Non-pigmented ciliary epithelial cell (primary cell): Measurements from ENCODE around the gene NSUN7.

Source experiments
- DNase-seq: peaks from one replicate; pipeline ENCODE4 v3.0.0-alpha.2; 2010; ENCODE audit warnings: low read depth

The NSUN7 gene

DNA sequence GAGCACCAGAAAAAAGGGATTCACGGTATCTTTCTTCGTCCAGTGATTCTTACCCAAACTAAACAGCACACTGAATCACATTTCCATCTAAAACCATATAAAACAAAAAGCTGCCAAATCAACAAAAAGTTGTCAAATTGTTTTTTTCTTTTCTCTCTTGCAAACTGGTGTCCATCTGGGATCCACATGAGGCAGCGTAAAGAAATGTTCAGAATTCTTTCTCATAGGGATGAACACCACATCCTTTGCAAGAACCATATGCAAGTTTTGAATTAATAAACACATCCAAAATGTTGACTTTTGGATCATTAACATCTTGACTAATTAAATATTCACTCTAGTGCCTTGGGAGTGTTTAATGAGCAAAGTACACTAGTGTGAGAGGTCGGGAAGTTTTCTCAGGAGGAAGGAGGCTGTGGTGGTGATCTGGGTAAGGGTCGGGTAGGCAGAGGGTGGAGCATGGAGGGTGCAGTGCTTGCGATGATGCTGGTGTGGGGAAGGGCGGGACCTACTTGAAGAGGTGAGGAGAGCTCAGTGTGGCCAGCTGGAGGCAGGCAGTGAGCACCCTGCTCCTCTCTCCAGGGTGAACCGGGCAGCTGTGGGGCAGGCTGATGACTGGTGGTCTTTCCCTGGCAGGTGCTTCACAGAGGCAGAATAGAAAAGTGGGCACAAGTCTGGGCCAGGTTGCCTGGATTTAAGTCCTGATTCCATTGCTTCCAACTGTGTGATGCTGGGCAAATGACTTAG, 72.8 kb downstream of the NSUN7 start:
- no peak for DNase-seq

DNA sequence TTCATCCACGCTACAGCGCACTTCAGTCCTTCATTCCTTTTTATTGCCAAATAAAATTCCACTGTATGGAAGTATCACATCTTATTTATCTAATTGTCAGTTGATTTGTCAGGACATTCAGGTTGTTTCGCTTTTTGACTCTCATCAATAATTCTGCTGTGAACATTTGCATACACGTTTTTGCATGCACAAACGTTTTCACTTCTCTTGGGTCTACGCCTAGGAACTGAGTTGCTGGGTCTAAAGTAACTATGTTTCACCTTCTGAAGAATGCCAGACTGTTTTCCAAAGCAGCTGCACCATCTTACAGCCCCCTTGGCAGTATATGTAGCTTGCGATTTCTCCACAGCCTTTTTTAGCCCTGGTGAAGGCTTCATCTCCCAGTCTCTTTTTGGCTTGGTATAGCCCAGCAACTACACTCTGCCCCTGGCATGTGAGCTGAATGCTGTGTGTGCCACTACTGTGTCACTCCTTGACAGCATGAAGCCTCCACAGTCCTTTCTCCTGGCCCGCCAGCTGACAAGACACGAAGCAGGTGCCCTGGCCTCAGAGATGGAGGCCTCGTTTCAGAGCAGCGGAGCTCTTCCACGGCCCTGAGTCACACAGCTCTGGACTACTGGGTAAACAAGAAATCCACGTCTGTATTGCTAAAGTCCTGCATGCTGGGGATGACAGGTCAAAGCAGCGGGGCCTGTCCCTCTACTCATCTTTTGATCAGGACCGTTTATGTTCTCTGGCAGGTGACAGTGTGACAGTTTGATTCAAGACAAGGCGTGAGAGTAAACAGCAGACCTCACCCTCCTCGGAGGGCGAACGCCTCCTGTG, 75.5 kb downstream of the NSUN7 start:
- no peak for DNase-seq

DNA sequence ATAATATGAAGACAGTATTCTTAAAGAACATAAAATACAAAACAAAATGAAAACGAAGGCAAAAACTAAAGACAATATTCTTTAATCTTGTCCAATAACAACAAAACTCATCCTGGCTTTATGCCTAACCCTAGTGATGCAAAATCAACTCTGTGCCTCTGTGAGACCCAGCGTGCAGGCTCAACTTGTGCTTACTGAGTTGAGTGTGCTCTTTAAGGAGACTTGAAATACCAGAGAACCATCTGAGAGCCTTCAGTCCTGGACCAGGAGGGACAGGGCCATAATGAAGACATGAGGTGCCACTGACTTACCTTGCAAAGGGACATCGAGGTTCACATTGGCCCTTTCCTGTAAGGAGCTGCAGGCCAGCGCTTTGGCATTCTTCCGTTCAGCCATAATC, 77.1 kb downstream of the NSUN7 start:
- no peak for DNase-seq

DNA sequence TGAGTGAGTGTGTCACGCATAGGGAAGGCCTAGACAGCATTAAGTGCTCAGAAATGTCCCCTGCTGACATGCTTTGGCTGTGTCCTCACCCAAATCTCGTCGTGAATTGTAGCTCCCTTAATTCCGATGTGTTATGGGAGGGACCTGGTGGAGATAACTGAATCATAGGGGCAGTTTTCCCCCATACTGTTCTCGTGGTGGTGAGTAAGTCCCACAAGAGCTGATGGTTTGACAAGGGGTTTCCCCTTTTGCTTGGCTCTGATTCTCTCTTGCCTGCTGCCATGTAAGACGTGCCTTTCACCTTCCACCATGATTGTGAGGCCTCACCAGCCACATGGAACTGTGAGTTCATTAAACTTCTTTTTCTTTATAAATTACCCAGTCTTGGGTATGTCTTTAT, 78.0 kb downstream of the NSUN7 start:
- DNase-seq = no peak

DNA sequence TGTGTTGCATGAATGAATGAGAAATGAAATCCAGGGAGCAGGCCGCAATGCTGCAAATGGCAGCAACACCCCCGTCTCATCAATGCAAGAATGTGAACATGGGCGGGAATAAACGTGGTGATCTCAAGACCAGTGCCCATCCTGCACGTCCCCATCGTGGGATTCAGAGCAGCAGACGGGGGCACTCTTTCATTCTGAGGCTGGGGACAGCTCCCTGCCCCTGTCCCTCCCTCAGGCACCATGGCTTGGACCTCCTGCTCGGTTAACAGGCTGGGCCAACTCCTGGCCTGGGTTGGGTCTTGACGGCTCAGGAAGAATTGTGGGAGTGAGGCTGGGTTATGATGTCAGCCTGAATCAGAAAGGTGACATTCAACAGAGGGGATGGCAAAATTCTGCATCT, 78.9 kb downstream of the NSUN7 start:
- DNase-seq = no peak

DNA sequence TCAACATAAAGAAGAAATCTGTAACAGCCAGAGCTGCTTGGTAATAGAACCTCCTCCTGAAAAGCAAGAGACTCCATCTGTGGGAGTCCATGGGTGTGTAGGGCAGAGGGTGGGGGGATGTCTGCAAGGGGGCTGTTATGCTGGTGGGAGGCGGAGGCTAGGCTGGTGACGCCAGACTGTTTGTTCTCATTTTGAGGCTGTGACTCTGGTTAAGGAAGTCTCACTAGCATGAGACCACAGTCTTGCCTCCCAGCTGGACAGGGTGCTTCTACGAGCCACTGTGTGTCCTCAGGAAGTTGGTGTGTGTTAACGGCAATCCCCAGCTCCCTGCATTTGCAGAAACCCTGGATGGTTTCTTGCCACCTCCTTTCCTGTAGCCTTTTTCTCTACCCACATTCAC, 79.8 kb downstream of the NSUN7 start:
- no peak for DNase-seq

DNA sequence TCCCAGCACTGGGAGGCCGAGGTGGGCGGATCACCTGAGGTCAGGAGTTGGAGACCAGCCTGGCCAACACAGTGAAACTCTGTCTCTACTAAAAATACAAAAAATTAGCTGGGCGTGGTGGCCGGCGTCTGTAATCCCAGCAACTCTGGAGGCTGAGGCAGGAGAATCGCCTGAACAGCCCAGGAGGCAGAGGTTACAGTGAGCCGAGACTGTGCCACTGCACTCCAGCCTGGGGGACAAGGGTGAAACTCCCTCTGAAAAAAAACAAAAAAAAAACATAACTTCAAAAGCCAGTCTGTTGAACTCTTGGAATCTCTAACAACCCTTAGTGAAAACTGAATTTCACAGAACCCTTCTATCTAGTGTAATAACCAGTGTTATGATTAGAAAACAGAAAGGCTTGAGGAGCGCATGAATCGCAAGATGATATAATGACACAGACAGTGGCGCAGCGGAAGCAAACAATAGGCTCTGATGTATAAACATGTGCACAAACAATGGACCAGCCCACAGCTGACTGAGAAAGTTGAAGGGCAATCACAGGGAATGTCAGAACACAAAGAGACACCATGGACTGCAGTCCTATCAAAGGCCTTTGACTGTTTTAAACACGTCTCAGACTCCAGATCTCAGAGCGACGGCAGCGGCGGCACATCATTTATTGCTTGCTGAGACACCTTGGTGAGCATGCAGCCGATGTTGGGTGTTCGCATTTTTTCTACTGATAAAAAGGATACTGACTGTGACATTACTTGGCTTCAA, 81.6 kb downstream of the NSUN7 start:
- DNase-seq = no peak

DNA sequence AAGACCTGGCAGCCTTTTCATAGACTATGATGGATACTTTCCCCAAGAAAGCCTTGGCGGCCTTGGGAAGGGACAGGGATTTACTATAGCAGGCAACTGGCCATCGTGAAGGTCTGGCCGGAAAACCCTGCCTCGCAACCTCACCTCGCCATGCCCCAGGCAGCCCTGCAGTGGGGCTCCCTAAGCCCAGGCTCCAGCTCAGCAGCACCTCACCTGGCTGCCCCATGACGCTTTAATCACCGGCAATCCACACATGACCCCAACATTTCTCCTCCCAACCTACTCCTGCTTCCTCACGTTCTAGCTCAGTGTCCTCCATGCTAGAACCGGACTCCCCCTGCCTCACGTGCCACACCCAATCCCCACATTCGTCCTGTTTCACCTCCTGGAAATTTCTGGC, 82.4 kb downstream of the NSUN7 start:
- DNase-seq = no peak

DNA sequence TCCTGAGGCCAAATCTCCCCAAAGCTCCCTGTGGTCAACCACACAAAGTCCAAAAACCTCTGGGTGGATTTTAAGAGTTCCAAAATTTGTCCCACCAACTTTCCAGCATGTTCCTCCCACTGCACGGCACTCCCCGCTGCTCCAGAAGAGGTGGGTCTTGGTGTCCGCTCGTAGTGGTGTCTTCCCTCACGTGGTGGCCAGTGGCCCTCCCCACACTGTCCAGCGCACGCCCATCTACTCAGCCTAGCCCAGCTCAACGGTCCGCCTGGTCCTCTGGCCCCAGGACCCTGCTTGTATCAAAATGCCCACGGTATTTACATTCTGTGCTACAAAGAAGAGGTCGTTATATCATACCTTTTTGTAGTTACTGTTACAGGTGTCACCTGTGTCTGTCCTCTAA, 83.5 kb downstream of the NSUN7 start:
- DNase-seq = no peak

DNA sequence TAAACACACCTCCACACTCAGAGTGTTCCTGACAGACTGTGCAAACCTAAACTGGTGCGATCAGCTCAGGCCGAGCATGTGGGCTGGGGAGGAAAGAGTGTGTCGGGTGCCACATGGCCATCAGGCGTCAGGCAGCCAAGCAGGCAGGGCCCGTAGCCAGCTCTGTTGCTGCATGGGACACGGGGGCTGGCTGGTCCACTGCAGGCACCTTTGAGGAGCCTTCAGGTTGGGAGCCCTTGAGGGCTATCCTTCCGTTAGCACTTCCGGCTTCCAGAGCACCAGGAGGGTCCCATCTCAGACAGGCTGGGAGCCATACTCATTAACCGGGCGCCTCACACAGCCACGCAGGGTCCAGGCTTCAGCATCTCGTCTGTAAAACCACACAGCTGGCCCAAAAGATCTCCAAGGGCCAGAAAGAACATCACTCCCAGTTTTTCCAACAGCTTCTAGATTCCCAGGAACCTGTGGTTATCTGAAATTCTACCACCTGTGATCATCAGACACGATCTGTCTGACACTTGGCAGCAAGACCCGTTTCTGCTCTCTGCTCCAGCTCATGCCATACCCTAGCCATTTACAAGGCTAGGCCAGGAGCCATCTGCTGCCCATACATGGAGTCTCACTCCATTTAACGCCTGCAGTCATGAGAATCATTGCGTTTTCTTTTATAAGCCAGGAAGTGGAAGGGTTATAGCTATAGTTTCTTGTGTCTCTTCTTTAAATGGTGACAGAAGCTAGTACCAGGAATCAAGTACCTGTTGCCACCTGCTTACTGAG, 87.5 kb downstream of the NSUN7 start:
- DNase-seq = no peak

DNA sequence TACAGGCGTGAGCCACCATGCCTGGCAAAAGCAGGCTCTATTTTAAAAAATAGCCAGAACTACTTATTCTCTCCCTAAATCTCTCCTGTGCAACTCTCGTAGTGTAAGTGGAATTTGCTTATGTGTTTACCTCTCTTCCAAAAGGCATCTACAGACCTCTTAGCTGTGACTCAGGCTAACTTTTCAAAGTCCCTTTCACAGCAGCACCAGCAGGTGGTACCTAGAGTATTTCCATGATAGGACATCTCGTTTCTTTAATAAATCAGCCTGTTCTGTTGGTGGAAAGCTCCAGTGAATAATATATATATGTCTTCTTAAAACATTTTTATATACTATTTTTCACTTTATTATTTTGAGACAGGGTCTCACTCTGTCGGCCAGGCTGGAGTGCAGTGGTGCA, 89.0 kb downstream of the NSUN7 start:
- DNase-seq = no peak

DNA sequence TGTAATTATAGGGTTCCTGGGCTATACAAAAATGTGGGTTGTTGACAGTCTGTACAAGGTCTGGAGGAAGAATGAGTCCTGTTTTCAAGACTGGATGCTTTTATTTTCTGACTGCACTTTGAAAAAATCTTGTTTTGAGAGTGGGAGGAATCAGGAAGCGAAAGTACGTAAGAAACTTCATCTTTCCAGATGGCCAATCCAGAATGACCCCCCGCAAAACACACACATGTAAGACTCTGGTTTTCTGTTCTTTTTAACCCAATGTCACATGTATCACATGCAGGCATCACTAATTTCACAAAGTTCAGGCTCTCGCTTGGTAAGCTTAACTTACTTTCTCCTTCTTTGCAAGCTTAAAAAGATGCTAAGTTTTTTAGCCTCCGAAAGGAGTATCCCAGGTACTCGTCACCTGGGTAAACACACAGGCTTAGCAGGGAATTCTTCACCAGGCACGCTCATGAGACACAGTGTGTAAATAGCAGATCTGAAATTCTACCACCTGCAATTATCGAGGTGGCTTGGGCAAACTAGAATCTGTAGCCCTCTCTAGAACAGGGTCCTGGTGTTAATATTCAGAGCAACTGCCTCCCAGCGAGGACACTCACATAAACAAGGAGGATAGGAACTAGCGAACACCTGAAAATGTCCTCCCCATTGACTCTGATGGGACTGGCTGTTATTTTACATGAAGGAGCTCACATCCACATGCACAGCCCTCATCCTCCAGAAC, 90.7 kb downstream of the NSUN7 start:
- no peak for DNase-seq

DNA sequence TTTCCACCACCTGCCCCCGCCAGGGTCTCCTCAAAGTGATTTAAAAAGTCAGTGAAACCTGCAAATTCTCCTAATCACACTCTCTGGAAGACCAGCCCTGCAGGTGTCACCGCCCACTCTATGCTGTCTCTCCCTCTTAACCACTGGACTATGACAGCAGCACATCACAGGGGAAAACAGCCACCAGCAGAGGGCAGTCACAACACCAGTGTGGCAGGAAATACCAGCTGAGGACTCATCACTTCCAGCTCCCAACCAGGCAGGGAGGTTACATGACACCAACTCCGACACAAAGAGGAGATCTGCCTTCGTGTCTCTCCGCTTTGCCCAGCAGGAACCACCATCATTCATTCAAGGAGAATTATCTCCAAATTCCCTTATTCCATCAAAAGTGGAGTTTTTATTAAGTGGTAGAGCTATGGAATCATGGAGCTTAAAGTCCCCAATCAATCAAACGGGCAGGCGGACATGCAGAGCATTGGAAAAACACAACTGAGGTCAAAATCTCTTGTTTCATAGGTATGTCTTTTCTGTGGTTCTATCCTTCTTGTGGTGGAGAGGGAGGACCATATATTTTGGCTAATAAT, 91.3 kb downstream of the NSUN7 start:
- peak; percentile 85 for DNase-seq

DNA sequence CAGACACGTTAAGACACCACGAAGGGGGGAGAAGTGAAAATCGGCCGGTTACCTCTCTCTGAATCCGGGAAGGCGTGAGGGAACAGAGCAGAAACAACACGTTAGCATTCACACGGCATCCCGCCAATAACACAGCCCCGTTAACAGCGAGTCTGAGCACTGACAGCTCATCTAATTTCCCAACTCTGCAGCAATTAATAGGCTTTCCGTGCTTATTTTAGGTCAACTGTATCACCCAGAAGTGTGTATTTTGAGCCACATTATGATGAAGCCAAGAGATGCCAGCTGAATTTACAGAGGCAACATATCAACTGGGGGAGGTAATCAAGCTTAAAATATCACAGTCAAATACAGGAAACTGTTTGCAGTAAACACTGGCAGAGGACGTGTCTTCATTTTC, 92.6 kb downstream of the NSUN7 start:
- no peak for DNase-seq

DNA sequence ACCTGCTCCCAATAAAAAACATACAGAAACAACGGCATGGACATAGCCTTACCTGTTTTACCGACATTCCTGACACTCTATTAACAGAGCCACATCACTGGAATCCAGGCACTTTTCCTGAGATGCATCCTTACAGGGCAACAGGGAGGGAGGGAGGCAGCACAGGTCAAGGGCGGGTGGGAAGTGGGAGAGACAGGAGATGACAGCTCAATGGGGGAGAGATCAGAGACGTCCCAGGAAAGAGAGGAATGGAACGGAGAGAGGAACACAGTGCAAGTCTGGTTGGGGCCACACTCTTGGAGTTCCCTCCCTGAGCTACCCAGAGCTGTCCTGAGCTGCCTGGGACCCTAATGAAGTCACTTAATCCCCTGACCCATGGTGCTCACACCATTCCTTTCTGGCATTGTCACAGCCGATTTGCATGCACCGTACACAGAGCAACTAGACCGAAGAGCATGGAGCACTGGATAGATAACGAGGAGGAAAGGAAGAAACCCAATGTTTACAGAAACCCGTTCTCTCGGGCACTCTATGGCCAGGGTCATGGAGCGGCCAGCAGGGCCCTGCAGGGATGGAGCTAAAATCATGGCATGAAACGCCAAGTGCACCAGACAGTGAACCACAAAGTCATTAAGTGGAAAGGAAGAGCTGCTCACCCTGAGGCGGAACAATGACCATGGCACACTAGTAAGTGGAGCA, 93.1 kb downstream of the NSUN7 start:
- DNase-seq = no peak

DNA sequence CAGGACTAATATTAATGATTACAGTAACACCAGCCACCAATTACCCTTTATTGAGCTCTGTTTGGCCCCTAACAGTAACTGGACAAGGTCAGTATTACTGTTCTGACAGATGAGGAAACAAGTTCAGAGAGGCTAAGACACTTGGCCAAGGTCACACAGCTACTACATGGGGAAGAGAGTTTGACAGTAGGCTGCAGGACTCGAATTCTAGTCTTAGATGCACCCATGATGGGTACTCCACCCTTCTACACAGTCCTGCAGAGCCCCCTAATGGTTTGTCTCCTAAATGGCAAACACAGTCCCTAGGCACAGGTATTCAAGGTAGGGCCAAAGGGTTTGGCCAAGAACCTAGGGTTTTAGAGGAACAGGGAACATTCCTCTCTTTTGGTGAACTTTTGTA, 93.9 kb downstream of the NSUN7 start:
- DNase-seq = no peak

DNA sequence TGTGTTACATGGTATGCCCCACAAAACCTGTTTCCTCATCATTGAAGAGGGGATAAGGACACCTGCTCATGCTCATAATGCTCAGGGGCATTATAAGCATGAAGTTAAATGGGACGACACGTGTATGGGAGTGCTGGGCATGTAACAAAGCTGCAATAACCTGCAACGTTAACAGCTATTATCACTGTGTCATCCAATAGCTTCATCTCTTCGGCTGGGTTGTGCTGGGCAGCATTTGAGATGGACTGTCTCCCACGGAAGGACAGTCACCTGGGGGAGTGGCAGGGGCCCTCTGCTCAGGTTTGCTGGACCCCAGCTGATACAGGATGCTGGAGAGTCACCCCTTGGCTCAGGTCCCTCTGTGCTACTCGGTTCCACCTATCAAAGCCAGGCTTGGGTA, 94.5 kb downstream of the NSUN7 start:
- no peak for DNase-seq

DNA sequence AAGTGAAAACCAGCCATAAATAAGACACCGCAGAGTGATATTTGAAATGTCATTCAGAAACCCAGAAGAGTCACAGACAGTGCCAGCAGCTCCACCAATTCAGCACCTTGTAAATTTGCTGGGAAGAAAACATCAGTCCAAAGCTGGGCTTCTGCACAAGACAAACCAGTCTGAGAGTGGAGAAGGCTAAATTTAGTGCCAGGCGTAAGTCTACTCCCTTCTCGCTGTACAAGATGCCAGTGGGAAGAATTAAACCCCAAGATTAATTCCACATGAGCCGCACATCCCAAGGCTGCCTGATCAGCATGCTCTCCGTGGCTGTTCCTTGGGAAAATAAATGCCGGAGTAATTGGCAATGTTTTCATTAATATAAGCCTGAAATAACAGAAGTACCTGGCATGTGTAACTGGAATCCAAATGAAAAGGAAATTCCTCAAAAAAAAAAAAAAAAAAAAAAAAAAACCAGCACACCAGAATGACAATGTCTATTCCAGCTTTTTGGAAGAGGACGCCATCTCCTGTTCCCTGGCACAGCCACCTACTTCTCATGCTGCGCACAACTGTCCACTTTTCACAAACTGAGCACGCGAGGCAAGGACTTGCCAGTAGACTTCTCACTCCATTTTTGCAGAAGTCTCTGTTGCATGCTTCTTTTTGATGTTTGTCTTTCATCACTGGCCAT, 95.5 kb downstream of the NSUN7 start:
- no peak for DNase-seq

DNA sequence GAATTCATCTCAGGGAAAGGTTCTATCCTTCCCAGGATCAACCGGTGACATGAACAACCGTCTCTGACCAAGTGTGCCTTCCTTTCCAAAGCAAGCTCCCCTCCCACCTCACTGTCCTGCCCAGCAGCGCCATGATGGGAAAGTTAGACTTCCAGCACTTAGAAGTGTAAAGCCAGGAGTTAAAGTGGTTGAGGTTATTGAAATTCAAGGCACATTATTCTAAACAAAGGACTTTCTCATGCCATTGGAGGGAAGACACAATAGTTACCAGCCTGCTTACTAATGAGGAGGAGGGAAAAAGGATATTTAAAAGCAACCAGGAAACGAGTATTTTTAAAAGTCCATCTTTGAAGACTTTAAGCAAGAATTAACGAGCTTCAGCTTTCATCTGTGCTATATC, 96.8 kb downstream of the NSUN7 start:
- no peak for DNase-seq

DNA sequence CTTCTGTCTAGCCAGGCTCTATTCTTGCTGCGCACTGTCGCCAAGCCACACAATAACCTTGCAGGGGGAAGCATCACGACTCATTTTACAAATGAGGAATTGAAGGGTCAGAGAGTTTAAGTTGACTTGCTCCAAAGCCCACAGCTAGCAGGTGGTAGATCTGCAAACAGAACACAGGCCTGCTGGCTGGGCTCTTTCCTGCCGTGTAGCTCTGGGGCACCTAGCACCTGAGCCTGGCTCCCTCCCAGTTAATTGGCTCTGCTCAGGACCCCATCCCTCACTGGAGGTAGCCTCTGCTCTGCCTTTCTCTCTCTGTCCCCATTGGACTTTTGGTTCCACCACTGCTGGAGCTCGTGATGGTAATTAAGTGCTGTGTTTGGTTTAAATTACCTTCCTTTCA, 98.5 kb downstream of the NSUN7 start:
- DNase-seq = no peak
